MM.1S (cell line): ENCODE measurements around the gene MGAM2.

Experiments used
- DNase-seq: peaks from one replicate; pipeline ENCODE4 v3.0.0-alpha.2; 2015
- H2AFZ ChIP-seq: fragments of 300-600 bp; sonication (generic); 2 replicates; pipeline ENCODE4 v1.6.0; 2016; ENCODE audit warnings: antibody characterized with exemption, low read length
- H3F3A ChIP-seq: fragments of 300-600 bp; sonication (generic); 2 replicates; pipeline ENCODE4 v1.6.1; 2016; ENCODE audit warnings: mild to moderate bottlenecking, antibody characterized with exemption, low read length, moderate library complexity, mixed read lengths; ENCODE audit not compliant: insufficient read depth
- H3K27ac ChIP-seq: fragments of 300-600 bp; sonication (generic); 2 replicates; pipeline ENCODE4 v1.5.1; 2016; ENCODE audit warnings: mild to moderate bottlenecking, low read length
- H3K27me3 ChIP-seq: fragments of 300-600 bp; sonication (generic); replicated peaks from 2 replicates; pipeline ENCODE4 v1.6.0; 2016; ENCODE audit warnings: low read length; ENCODE audit not compliant: insufficient read depth
- H3K36me3 ChIP-seq: fragments of 300-600 bp; sonication (generic); replicated peaks from 2 replicates; pipeline ENCODE4 v1.6.1; 2016; ENCODE audit warnings: mild to moderate bottlenecking, low read length, mixed read lengths; ENCODE audit not compliant: insufficient read depth
- H3K4me1 ChIP-seq: fragments of 300-600 bp; sonication (generic); 2 replicates; pipeline ENCODE4 v1.6.1; 2016; ENCODE audit warnings: low read length, mixed read lengths
- H3K4me2 ChIP-seq: fragments of 300-600 bp; sonication (generic); 2 replicates; pipeline ENCODE4 v1.6.0; 2016; ENCODE audit warnings: low read depth, low read length
- H3K4me3 ChIP-seq: fragments of 300-600 bp; sonication (generic); 2 replicates; pipeline ENCODE4 v1.5.1; 2016; ENCODE audit warnings: low read length, mixed read lengths
- H3K79me2 ChIP-seq: fragments of 300-600 bp; sonication (generic); 2 replicates; pipeline ENCODE4 v1.6.1; 2016; ENCODE audit warnings: mixed run types, low read length, mixed read lengths
- H3K9ac ChIP-seq: fragments of 300-600 bp; sonication (generic); 2 replicates; pipeline ENCODE4 v1.6.1; 2016; ENCODE audit warnings: low read length, mixed read lengths
- H3K9me2 ChIP-seq: fragments of 300-600 bp; sonication (generic); replicated peaks from 2 replicates; pipeline ENCODE4 v1.6.1; 2016; ENCODE audit warnings: mild to moderate bottlenecking, low read length, mixed read lengths; ENCODE audit not compliant: insufficient read depth
- H3K9me3 ChIP-seq: fragments of 300-600 bp; sonication (generic); replicated peaks from 2 replicates; pipeline ENCODE4 v1.6.1; 2016; ENCODE audit warnings: mild to moderate bottlenecking, low read length, mixed read lengths; ENCODE audit not compliant: insufficient read depth
- H4K20me1 ChIP-seq: fragments of 300-600 bp; sonication (generic); 2 replicates; pipeline ENCODE4 v1.6.1; 2016; ENCODE audit warnings: mild to moderate bottlenecking, low read length, moderate library complexity, mixed read lengths; ENCODE audit not compliant: insufficient read depth
- CTCF ChIP-seq: fragments of 300-600 bp; sonication (generic); IDR thresholded peaks from 2 replicates; pipeline ENCODE4 v1.5.1; 2016; ENCODE audit warnings: antibody characterized with exemption, low read length, mixed read lengths
- EZH2 ChIP-seq: fragments of 300-600 bp; sonication (generic); optimal IDR thresholded peaks from 2 replicates; pipeline ENCODE3; 2017; ENCODE audit warnings: low read depth, mild to moderate bottlenecking, antibody characterized with exemption, low read length, mixed read lengths
- EZH2phosphoT487 ChIP-seq: fragments of 300-600 bp; sonication (generic); IDR thresholded peaks from 2 replicates; pipeline ENCODE4 v1.6.1; 2018; ENCODE audit warnings: antibody characterized with exemption, low read length

MGAM2 gene

GRCh38 chr7:142111499-142111898, at the start of gene MGAM2:
MGAM2 (plus strand) TSS chr7:142111718; CDS start chr7:142116874, 5,156 bp downstream.
- no peak within 1 kb of the TSS for H3K9ac ChIP-seq
- no peak within 1 kb of the TSS for H3K4me3 ChIP-seq
- no peaks in the 10 kb centered on the region for H3K4me1 ChIP-seq
- H3K4me2 ChIP-seq, result no peak within 1 kb of the TSS
- H3K9me2 ChIP-seq, result no peaks in the 10 kb centered on the region
- H3K27ac ChIP-seq, result no peak within 1 kb of the TSS
- DNase-seq, result no peak
- H3K36me3 ChIP-seq, result no peaks in the 10 kb centered on the region
- H2AFZ ChIP-seq, result no peak within 1 kb of the TSS
- no peaks in the 10 kb centered on the region for H3K27me3 ChIP-seq
- no peaks in the 10 kb centered on the region for H3K79me2 ChIP-seq
- no peaks in the 10 kb centered on the region for H3K9me3 ChIP-seq
- TF ChIP-seq EZH2phosphoT487 (no peak), CTCF (no peak), EZH2 (no peak)
- H4K20me1 ChIP-seq, result no peaks in the 10 kb centered on the region
- H3F3A ChIP-seq, result no peaks in the 10 kb centered on the region

- H3K4me3 ChIP-seq, result no peak overlapping the region
- TF ChIP-seq EZH2phosphoT487 (no peak), EZH2 (no peak), CTCF (no peak)
- H3F3A ChIP-seq, result no peaks in the 10 kb centered on the region
- no peak for DNase-seq
- H3K36me3 ChIP-seq, result no peaks in the 10 kb centered on the region
- H2AFZ ChIP-seq, result no peak overlapping the region
- H3K9me3 ChIP-seq, result no peaks in the 10 kb centered on the region
- no peaks in the 10 kb centered on the region for H3K9me2 ChIP-seq
- H3K79me2 ChIP-seq, result no peaks in the 10 kb centered on the region
- H3K27me3 ChIP-seq, result no peaks in the 10 kb centered on the region
- H3K4me2 ChIP-seq, result no peak overlapping the region
- no peaks in the 10 kb centered on the region for H3K4me1 ChIP-seq
- no peak overlapping the region for H3K27ac ChIP-seq
- H4K20me1 ChIP-seq, result no peaks in the 10 kb centered on the region
- H3K9ac ChIP-seq, result no peak overlapping the region
Observed at GRCh38 chr7:142063551-142064442, 47.7 kb upstream of the MGAM2 start.

- H3K79me2 ChIP-seq, result no peaks in the 10 kb centered on the region
- no peak overlapping the region for H3K27ac ChIP-seq
- no peak overlapping the region for H3K9ac ChIP-seq
- H3K36me3 ChIP-seq, result no peaks in the 10 kb centered on the region
- H3K9me3 ChIP-seq, result no peaks in the 10 kb centered on the region
- no peaks in the 10 kb centered on the region for H3F3A ChIP-seq
- no peaks in the 10 kb centered on the region for H3K27me3 ChIP-seq
- H3K4me3 ChIP-seq, result no peak overlapping the region
- H3K4me2 ChIP-seq, result no peak overlapping the region
- H3K9me2 ChIP-seq, result no peaks in the 10 kb centered on the region
- H4K20me1 ChIP-seq, result no peaks in the 10 kb centered on the region
- no peak for TF ChIP-seq CTCF
- no peak for TF ChIP-seq EZH2
- TF ChIP-seq EZH2phosphoT487, result no peak
- H3K4me1 ChIP-seq, result no peaks in the 10 kb centered on the region
- DNase-seq, result no peak
- H2AFZ ChIP-seq, result no peak overlapping the region
Observed at GRCh38 chr7:142066536-142066935, 45.0 kb upstream of the MGAM2 start.
